K562 (cell line): Measurements from ENCODE around the gene ABHD1. TPM values are rescaled to one million over a fixed set of nuclear protein-coding genes. Genes with fewer than 3 reads are reported as not detected.

Experiments
- ATAC-seq: fragments of 200-7000 bp; cut with Tn5 transposase; 3 replicates; pipeline ENCODE4 v1.9.1; 2020; ENCODE audit warnings: moderate library complexity
- BruUV-seq: library from RNA; stranded (reverse); fragments of 400-500 nt; replicated peaks from 2 replicates; lab custom pipeline; 2021; lab: Mats Ljungman, UMichigan
- CTCF ChIA-PET: fragments of 300-600 bp; formaldehyde crosslinking; extraction: SDS; loops from one replicate; lab custom pipeline; 2021; ENCODE audit warnings: low intra/inter-chr PET ratio; lab: Yijun Ruan, JAX
- POLR2A ChIA-PET: fragments of 300-600, 350-650 bp; sonication (Branson Sonifier 250); formaldehyde crosslinking; extraction: SDS; loops from one replicate; lab custom pipeline; 2021; ENCODE audit warnings: antibody characterized with exemption, inconsistent platforms; lab: Yijun Ruan, JAX
- DNase-seq, 4 experiments: peaks; one replicate each; pipeline versions ENCODE4 v3.0.0 to v3.0.0-alpha.2; 2011 to 2018; ENCODE audit warnings: low spot score in 3 of 4, mixed read lengths in 3 of 4; ENCODE audit errors: extremely low read depth in 1 of 4
- FAIRE-seq: peaks from 2 replicates; lab custom pipeline; 2011; peaks lifted over from hg19 to GRCh38; lab: Jason Lieb, UNC
- H2AFZ ChIP-seq: 2 replicates; pipeline ENCODE4 v1.6.0; 2011; ENCODE audit warnings: low read depth, low read length, control low read depth, inconsistent platforms
- H3K27ac ChIP-seq: fragments of 200-600 bp; 3 replicates; pipeline ENCODE4 v1.8.0; 2011; ENCODE audit warnings: low read depth, mild to moderate bottlenecking, control low read depth, inconsistent platforms, low read length, moderate library complexity, mixed read lengths; ENCODE audit errors: extremely low read depth
- H3K27me3 ChIP-seq, 2 experiments: fragments of 300-600 bp in 1 of 2; 2 replicates in 1 of 2; 3 replicates in 1 of 2; pipeline versions ENCODE4 v1.6.0 to v1.8.0; 2011; ENCODE audit warnings: inconsistent platforms in 2 of 2, low read length in 2 of 2, mild to moderate bottlenecking in 1 of 2, mixed read lengths in 1 of 2, moderate library complexity in 1 of 2; ENCODE audit not compliant: control insufficient read depth in 2 of 2, insufficient read depth in 2 of 2
- H3K36me3 ChIP-seq: fragments of 300-600 bp; 3 replicates; pipeline ENCODE4 v1.8.0; 2011; ENCODE audit warnings: mild to moderate bottlenecking, low read length, inconsistent platforms; ENCODE audit not compliant: control insufficient read depth, insufficient read depth
- H3K4me1 ChIP-seq, 2 experiments: fragments of 200-600 bp in 1 of 2; replicated peaks in 1 of 2; 2 replicates in 1 of 2; 3 replicates in 1 of 2; pipeline versions ENCODE4 v1.5.1 to v1.8.0; 2011; ENCODE audit warnings: inconsistent platforms in 2 of 2, low read length in 2 of 2, mild to moderate bottlenecking in 1 of 2, mixed read lengths in 1 of 2, moderate library complexity in 1 of 2; ENCODE audit not compliant: control insufficient read depth in 2 of 2, insufficient read depth in 2 of 2
- H3K4me2 ChIP-seq: 2 replicates; pipeline ENCODE4 v1.6.1; 2011; ENCODE audit warnings: low read length, control low read depth, inconsistent platforms, mixed read lengths; ENCODE audit not compliant: insufficient read depth
- H3K4me3 ChIP-seq: fragments of 200-600 bp; sonication (generic), shearing (Covaris generic); 2 replicates; pipeline ENCODE4 v1.5.1; 2016; ENCODE audit warnings: control low read depth, inconsistent platforms
- H3K79me2 ChIP-seq: fragments of 200-600 bp; 3 replicates; pipeline ENCODE4 v1.8.0; 2011; ENCODE audit warnings: low read length, inconsistent platforms; ENCODE audit not compliant: control insufficient read depth, insufficient read depth
- H3K9ac ChIP-seq, 2 experiments: 2 replicates each; pipeline versions ENCODE4 v1.6.0 to v1.6.1; 2011; ENCODE audit warnings: low read depth in 2 of 2, low read length in 2 of 2, control low read depth in 1 of 2, inconsistent platforms in 1 of 2, mild to moderate bottlenecking in 1 of 2, mixed read lengths in 1 of 2; ENCODE audit not compliant: insufficient read depth in 1 of 2
- H3K9me1 ChIP-seq: one replicate; pipeline ENCODE4 v1.6.0; 2011; ENCODE audit warnings: inconsistent platforms, mild to moderate bottlenecking, low read length, moderate library complexity; ENCODE audit not compliant: control insufficient read depth, insufficient read depth
- H3K9me3 ChIP-seq: replicated peaks from 2 replicates; pipeline ENCODE4 v1.5.1; 2011; ENCODE audit warnings: low read depth, low read length, inconsistent platforms; ENCODE audit not compliant: control insufficient read depth, insufficient read depth
- H4K20me1 ChIP-seq: replicated peaks from 2 replicates; pipeline ENCODE4 v1.6.1; 2011; ENCODE audit warnings: low read length, inconsistent platforms, mixed read lengths; ENCODE audit not compliant: control insufficient read depth, insufficient read depth
- CXXC5 ChIP-seq: fragments of 250-450 bp; sonication (Bioruptor Pico); IDR thresholded peaks from 2 replicates; pipeline ENCODE4 v1.8.0; 2022; ENCODE audit warnings: inconsistent platforms, mild to moderate bottlenecking, moderate library complexity
- FOS ChIP-seq: IDR thresholded peaks from 3 replicates; pipeline ENCODE4 v1.6.1; 2011; ENCODE audit not compliant: insufficient read length; ENCODE audit errors: extremely low read depth
- FOXA1 ChIP-seq: fragments of 450-650 bp; IDR thresholded peaks from 2 replicates; pipeline ENCODE4 v1.6.1; 2016; ENCODE audit warnings: mild to moderate bottlenecking, borderline replicate concordance
- KDM2B ChIP-seq: fragments of 250-450 bp; sonication (Bioruptor Pico); IDR thresholded peaks from 2 replicates; pipeline ENCODE4 v1.8.0; 2021; ENCODE audit warnings: mild to moderate bottlenecking, moderate library complexity
- KDM5B ChIP-seq: fragments of 200-600 bp; sonication (generic); IDR thresholded peaks from 2 replicates; pipeline ENCODE4 v1.6.1; 2012; ENCODE audit warnings: low read depth, mild to moderate bottlenecking, moderate library complexity, low read length, control low read depth, inconsistent platforms; ENCODE audit not compliant: insufficient replicate concordance
- LEF1 ChIP-seq: fragments of 450-650 bp; IDR thresholded peaks from 2 replicates; pipeline ENCODE4 v1.6.1; 2016; ENCODE audit warnings: mild to moderate bottlenecking
- MAZ ChIP-seq, 2 experiments: fragments of 450-650 bp in 1 of 2; sonication (generic) in 1 of 2; formaldehyde crosslinking; IDR thresholded peaks in 1 of 2; conservative IDR thresholded peaks in 1 of 2; 2 replicates each; pipeline versions ENCODE4 v1.4.0 to v1.5.0; 2020; ENCODE audit warnings: mild to moderate bottlenecking in 1 of 2, missing genetic modification reagents in 1 of 2
- MEF2A ChIP-seq: IDR thresholded peaks from 2 replicates; pipeline ENCODE4 v1.6.1; 2011; ENCODE audit warnings: low read depth, mild to moderate bottlenecking, low read length, moderate library complexity; ENCODE audit not compliant: control insufficient read depth
- MTA3 ChIP-seq: fragments of 450-650 bp; formaldehyde crosslinking; IDR thresholded peaks from 2 replicates; pipeline ENCODE4 v1.6.1; 2017; ENCODE audit warnings: mild to moderate bottlenecking, borderline replicate concordance
- POLR2AphosphoS5 ChIP-seq: IDR thresholded peaks from 2 replicates; pipeline ENCODE4 v1.6.1; 2011; ENCODE audit warnings: mild to moderate bottlenecking, low read depth, low read length, moderate library complexity; ENCODE audit not compliant: control insufficient read depth, insufficient read depth
- SAFB2 ChIP-seq: fragments of 200-400 bp; formaldehyde crosslinking; IDR thresholded peaks from 2 replicates; pipeline ENCODE4 v1.6.1; 2018; ENCODE audit warnings: borderline replicate concordance, low read length, low read depth, moderate library complexity; ENCODE audit not compliant: severe bottlenecking
- ZNF184 ChIP-seq: sonication (generic); formaldehyde crosslinking; IDR thresholded peaks from 2 replicates; pipeline ENCODE4 v1.5.0; 2020; ENCODE audit warnings: missing genetic modification reagents
- ZNF551 ChIP-seq: fragments of 250-450 bp; sonication (Bioruptor Pico); IDR thresholded peaks from 2 replicates; pipeline ENCODE4 v1.5.0; 2021; ENCODE audit warnings: mild to moderate bottlenecking, moderate library complexity
- WGBS: fragments of 100-300 bp; shearing (Covaris generic); methylation state at CpG from one replicate; pipeline ENCODE4 v1.1.6; 2016; ENCODE audit warnings: low coverage, mixed read lengths; ENCODE audit not compliant: insufficient coverage; ENCODE audit errors: missing lambda C conversion rate; 5-methylcytosine and 5-hydroxymethylcytosine counted together
- in situ Hi-C: fragments of 300-500 bp; cut with MboI; formaldehyde crosslinking; loops from 4 replicates; pipeline ENCODE4 v1.15.0; 2018; ENCODE audit warnings: inconsistent platforms, mixed read lengths
- intact Hi-C: fragments of 100-400 bp; cut with micrococcal nuclease; formaldehyde crosslinking; loops from 2 replicates; pipeline ENCODE4 v1.14.2; 2022
- polyA plus RNA-seq, 8 experiments: library from polyadenylated mRNA; depleted of rRNA in 4 of 8; stranded (reverse) in 5 of 8; unstranded in 3 of 8; fragments of >200 nt; fragmentation: Nextera tagmentation in 2 of 8; fragmentation: Illumina TruSeq in 1 of 8; extraction: Ambion mirVana in 2 of 8; extraction: Trizol in 1 of 8; gene quantifications; 2 replicates each; pipeline versions ENCODE4 v1.2.1 to v1.2.3, GENCODE V29; 2011 to 2014; ENCODE audit warnings: inconsistent platforms in 1 of 8, missing spikeins in 1 of 8
- total RNA-seq, 7 experiments: library from RNA; depleted of rRNA in 6 of 7; stranded (reverse); fragments of >200 nt in 6 of 7; fragmentation: Illumina TruSeq in 2 of 7; extraction: Trizol in 2 of 7; gene quantifications; 2 replicates each; pipeline versions ENCODE4 v1.2.1 to v1.2.3, GENCODE V29; 2011 to 2021; ENCODE audit warnings: low replicate concordance in 1 of 7
- TF ChIP-seq, protein P1 (sequence below): fragments of 250-450 bp; sonication (Bioruptor Pico); IDR thresholded peaks from 2 replicates; pipeline ENCODE4 v1.4.0; 2020; ENCODE audit warnings: borderline replicate concordance
- TF ChIP-seq, protein P2 (sequence below), 2 experiments: fragments of 450-650 bp; IDR thresholded peaks; 2 replicates each; pipeline ENCODE4 v1.6.1; 2016
- TF ChIP-seq, protein P3 (sequence below): fragments of 250-450 bp; sonication (Bioruptor Pico); IDR thresholded peaks from 2 replicates; pipeline ENCODE4 v1.5.1; 2021; ENCODE audit warnings: mild to moderate bottlenecking

ABHD1 gene
- total and polyA plus RNA-seq, 9 of the 15 experiments (the other 6 are each of a cell fraction or from before 2014, with no cell fraction given), result 0.10 to 0.16 (median 0.11) TPM; not detected in 5

DNA sequence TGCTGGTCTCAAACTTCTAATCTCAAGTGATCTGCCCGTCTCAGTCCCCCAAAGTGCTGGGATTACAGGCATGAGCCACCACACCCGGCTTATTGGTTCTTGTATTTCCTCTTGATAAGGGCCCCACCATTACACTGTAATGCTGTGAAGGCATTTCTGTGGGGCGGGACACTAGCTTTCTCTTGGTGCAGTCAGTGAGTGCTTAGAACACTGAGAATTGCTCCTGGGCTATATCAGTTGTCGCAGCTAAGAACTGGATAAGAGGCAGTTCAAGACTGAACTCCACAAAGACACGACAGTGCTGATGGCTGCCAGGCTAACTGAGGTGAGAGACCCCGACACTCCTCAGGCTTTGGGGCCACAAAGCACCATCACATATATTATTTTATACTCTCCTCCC lies 35.0 kb upstream of the ABHD1 start:
- H3K79me2 ChIP-seq, result peaks cover 13% of the 10 kb centered on the region; the same call in 2 of the 3 replicates

More for the DNA sequence above, 35.0 kb upstream of the ABHD1 start:
- H3K36me3 ChIP-seq, result no peaks in the 10 kb centered on the region; the same call in 2 of the 3 replicates
- no peaks in the 10 kb centered on the region for H3K27me3 ChIP-seq
- CTCF ChIA-PET, result no interaction called here
- H3K4me2 ChIP-seq, result peak overlapping the region; percentile 44
- no peak for TF ChIP-seq FOXA1
- no peak for TF ChIP-seq KDM2B (CRISPR knock-in tag)
- TF ChIP-seq KDM5B, result no peak
- no peak for TF ChIP-seq SAFB2
- no peak for TF ChIP-seq LEF1
- no peak for TF ChIP-seq ZNF551
- TF ChIP-seq MTA3, result no peak
- no peak for TF ChIP-seq MAZ (CRISPR knock-in tag; conservative IDR thresholded peaks at IDR 0.05 in 1 of 2, IDR thresholded peaks at IDR 0.05 in 1 of 2)
- TF ChIP-seq MEF2A, result no peak
- TF ChIP-seq CXXC5 (CRISPR knock-in tag), result no peak
- TF ChIP-seq ZNF184 (CRISPR knock-in tag), result no peak
- TF ChIP-seq, protein P1, sequence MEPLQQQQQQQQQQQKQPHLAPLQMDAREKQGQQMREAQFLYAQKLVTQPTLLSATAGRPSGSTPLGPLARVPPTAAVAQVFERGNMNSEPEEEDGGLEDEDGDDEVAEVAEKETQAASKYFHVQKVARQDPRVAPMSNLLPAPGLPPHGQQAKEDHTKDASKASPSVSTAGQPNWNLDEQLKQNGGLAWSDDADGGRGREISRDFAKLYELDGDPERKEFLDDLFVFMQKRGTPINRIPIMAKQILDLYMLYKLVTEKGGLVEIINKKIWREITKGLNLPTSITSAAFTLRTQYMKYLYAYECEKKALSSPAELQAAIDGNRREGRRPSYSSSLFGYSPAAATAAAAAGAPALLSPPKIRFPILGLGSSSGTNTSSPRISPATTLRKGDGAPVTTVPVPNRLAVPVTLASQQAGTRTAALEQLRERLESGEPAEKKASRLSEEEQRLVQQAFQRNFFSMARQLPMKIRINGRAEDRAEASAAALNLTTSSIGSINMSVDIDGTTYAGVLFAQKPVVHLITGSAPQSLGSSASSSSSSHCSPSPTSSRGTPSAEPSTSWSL, result no peak
- TF ChIP-seq POLR2AphosphoS5, result no peak
- TF ChIP-seq, protein P2, sequence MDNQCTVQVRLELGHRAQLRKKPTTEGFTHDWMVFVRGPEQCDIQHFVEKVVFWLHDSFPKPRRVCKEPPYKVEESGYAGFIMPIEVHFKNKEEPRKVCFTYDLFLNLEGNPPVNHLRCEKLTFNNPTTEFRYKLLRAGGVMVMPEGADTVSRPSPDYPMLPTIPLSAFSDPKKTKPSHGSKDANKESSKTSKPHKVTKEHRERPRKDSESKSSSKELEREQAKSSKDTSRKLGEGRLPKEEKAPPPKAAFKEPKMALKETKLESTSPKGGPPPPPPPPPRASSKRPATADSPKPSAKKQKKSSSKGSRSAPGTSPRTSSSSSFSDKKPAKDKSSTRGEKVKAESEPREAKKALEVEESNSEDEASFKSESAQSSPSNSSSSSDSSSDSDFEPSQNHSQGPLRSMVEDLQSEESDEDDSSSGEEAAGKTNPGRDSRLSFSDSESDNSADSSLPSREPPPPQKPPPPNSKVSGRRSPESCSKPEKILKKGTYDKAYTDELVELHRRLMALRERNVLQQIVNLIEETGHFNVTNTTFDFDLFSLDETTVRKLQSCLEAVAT (IDR thresholded peaks at IDR 0.05), result no peak
- TF ChIP-seq FOS, result no peak
- TF ChIP-seq, protein P3, sequence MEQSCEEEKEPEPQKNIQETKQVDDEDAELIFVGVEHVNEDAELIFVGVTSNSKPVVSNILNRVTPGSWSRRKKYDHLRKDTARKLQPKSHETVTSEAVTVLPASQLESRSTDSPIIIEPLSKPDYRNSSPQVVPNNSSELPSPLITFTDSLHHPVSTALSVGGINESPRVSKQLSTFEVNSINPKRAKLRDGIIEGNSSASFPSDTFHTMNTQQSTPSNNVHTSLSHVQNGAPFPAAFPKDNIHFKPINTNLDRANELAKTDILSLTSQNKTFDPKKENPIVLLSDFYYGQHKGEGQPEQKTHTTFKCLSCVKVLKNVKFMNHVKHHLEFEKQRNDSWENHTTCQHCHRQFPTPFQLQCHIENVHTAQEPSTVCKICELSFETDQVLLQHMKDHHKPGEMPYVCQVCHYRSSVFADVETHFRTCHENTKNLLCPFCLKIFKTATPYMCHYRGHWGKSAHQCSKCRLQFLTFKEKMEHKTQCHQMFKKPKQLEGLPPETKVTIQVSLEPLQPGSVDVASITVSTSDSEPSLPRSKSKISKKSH, result no peak
- TF ChIP-seq, all 486 proteins: peak for 0
- POLR2A ChIA-PET, result interaction anchor here (0.6 to 2.1 kb wide), 2 partner anchors 12 to 166 kb away, joined by 4 to 5 read pairs; no protein-coding TSS in a partner anchor
- Histone ChIP-seq H3K9me3 (no peaks in the 10 kb centered on the region), H3K9ac (peak overlapping the region; percentile 40 to 74; a peak in 3 of 4 replicates), H3K4me3 (no peak overlapping the region), H2AFZ (peak overlapping the region; percentile 75; the same call in 1 of the 2 replicates), H3K4me1 (peaks cover 48 to 66% of the 10 kb centered on the region in 2 experiments), H3K27ac (peak overlapping the region; percentile 24; the same call in 1 of the 3 replicates), H3K9me1 (no peaks in the 10 kb centered on the region), H4K20me1 (no peaks in the 10 kb centered on the region)
- ATAC-seq (no peak), FAIRE-seq (peak; percentile 73), DNase-seq (peak in 1 of 4 experiments; percentile 52)
- no TSS peak for BruUV-seq
- WGBS, result 16% methylated on average over 6 of the region's 6 CpGs
- intact Hi-C loops, result no loop called here
- in situ Hi-C loops, result loop anchor here (5.0 kb wide), 1 partner anchor 126 kb away; no protein-coding TSS in a partner anchor
